Measurements from ENCODE around the gene EIF3B.
"Not testable (repeated sequence)": the region's sequence is repeated elsewhere in the genome, so short reads cannot be mapped to it uniquely, and the experiment has no call there.

Gene EIF3B

DNA sequence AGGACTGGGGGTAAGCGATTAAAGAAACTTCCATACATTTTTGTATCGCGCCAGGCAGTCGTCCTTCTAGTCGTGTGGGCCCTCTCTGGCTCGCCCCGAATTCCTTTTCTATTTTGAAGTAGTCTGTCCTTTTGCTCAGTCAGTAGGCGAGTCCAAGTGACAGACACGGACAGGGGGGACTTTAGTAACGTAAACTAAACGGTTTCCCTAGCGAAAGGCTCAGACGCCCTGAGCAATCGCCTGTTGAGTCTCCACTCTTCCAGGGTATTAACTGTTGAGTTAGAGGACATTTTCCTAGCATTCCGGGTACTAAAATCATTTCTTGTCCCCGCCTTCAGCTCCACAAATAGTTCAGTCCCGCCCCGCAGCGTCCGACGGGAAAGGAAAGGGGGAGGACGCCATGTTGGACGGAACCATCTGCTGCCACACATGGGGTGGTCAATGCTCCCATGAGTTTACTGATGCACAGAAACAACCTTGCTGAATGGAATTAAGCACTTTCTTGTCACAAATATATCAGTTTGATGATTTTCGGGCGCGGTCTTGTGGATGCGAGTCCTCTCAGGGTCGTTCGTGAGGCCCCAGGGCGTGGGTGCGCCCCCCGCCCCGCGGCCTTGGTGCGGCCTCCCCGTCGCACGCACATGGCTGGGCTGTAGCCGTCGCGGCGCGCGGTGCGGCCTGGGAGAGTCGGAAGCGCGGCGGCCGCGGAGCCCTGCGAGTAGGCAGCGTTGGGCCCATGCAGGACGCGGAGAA lies at the start of gene EIF3B:
Gene EIF3B, plus strand, starts transcription at position 642 of the 753 bp plus-strand sequence. Its CDS starts 95 bp downstream, at position 737.
- Histone ChIP-seq H3K4me1 (ENCODE audit: control insufficient read depth, insufficient read depth, low read length) (peaks cover 28% of the 10 kb centered on the region), H3K36me3 (ENCODE audit: control insufficient read depth in 2 of 2, insufficient read depth in 2 of 2, low read length in 2 of 2) (peaks cover 0 to 3% of the 10 kb centered on the region in 2 donors), H3K4me3 (ENCODE audit: low read length in 2 of 2) (peak within 1 kb of the TSS; percentile 78 to 90), H3K9ac (ENCODE audit: low read length in 2 of 2) (peak within 1 kb of the TSS; percentile 97 to 100), H3K27me3 (ENCODE audit: control insufficient read depth in 1 of 2, insufficient read depth in 2 of 2, low read length in 2 of 2) (no peaks in the 10 kb centered on the region), H3K9me3 (ENCODE audit: control insufficient read depth in 2 of 2, low read length in 2 of 2) (no peaks in the 10 kb centered on the region), H3K27ac (ENCODE audit: low read length) (peak within 1 kb of the TSS; percentile 100)

DNA sequence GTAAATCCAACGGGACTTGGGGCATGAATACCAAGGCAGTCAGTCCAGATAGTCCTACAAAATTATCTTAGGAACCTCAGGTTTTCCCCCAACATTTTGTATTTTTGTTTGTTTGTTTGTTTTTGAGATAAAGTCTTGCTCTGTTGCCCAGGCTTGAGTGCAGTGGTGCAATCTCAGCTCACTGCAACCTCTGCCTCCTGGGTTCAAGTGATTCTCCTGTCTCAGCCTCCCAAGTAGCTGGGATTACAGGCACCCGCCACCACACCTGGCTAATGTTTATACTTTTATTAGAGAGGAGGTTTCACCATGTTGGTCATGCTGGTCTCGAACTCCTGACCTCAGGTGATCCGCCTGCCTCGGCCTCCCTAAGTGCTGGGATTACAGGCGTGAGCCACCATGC lies 49.4 kb upstream of the EIF3B start:
- not testable (repeated sequence) for H3K9me3 ChIP-seq (ENCODE audit: control insufficient read depth in 2 of 2, low read length in 2 of 2); H3K4me3 ChIP-seq (ENCODE audit: low read length in 2 of 2); H3K27me3 ChIP-seq (ENCODE audit: control insufficient read depth in 1 of 2, insufficient read depth in 2 of 2, low read length in 2 of 2); H3K27ac ChIP-seq (ENCODE audit: low read length); H3K9ac ChIP-seq (ENCODE audit: low read length in 2 of 2); H3K4me1 ChIP-seq (ENCODE audit: control insufficient read depth, insufficient read depth, low read length); H3K36me3 ChIP-seq (ENCODE audit: control insufficient read depth in 2 of 2, insufficient read depth in 2 of 2, low read length in 2 of 2)

DNA sequence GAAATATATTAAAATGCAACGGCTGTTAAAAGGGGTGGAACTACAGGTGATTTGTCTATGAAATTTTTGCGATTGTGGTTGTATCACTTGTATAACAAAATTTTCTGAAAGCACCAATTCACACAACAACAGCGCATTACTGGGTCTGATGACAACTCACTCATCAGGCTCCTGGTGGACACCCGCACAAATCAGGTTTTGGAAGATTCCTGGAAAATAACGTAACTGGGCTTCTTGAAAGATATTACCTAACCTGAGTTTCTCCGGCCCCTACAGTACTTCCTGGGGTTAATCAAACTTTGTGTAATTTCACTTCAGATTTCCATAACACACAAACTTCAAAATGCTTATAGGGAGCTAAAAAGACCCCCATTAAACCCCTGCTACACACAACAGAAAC lies 47.9 kb upstream of the EIF3B start:
- Histone ChIP-seq H3K27ac (ENCODE audit: low read length) (no peak overlapping the region), H3K4me3 (ENCODE audit: low read length in 2 of 2) (no peak overlapping the region), H3K27me3 (ENCODE audit: control insufficient read depth in 1 of 2, insufficient read depth in 2 of 2, low read length in 2 of 2) (no peaks in the 10 kb centered on the region), H3K9ac (ENCODE audit: low read length in 2 of 2) (no peak overlapping the region), H3K9me3 (ENCODE audit: control insufficient read depth in 2 of 2, low read length in 2 of 2) (no peaks in the 10 kb centered on the region), H3K4me1 (ENCODE audit: control insufficient read depth, insufficient read depth, low read length) (no peaks in the 10 kb centered on the region), H3K36me3 (ENCODE audit: control insufficient read depth in 2 of 2, insufficient read depth in 2 of 2, low read length in 2 of 2) (peaks cover 0 to 2% of the 10 kb centered on the region in 2 donors)

DNA sequence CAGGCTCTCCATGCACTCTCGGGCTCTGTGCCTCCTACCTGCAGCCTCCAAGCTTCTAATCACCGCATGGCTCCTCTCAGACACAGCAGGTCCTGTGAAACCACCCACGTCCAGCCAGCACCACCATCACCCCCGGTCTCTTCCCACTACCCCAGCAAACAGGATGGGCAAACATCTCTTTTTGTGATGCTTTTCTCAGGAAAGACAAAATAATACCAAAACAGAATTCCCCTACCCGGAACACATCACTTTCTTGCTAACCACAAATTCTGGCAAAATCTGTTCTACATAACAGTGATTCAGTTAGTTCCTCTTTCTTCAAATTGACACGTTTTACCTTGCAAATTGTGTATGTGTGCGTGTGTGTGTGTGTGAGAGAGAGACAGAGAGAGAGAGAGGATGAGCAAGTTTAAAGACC lies 46.9 kb upstream of the EIF3B start:
- no peak overlapping the region for H3K9ac ChIP-seq (ENCODE audit: low read length in 2 of 2)
- no peak overlapping the region for H3K27ac ChIP-seq (ENCODE audit: low read length)
- no peaks in the 10 kb centered on the region for H3K9me3 ChIP-seq (ENCODE audit: control insufficient read depth in 2 of 2, low read length in 2 of 2)
- H3K4me3 ChIP-seq (ENCODE audit: low read length in 2 of 2) = no peak overlapping the region
- no peaks in the 10 kb centered on the region for H3K27me3 ChIP-seq (ENCODE audit: control insufficient read depth in 1 of 2, insufficient read depth in 2 of 2, low read length in 2 of 2)
- peaks cover 4% of the 10 kb centered on the region for H3K4me1 ChIP-seq (ENCODE audit: control insufficient read depth, insufficient read depth, low read length)
- H3K36me3 ChIP-seq (ENCODE audit: control insufficient read depth in 2 of 2, insufficient read depth in 2 of 2, low read length in 2 of 2) = peaks cover 0 to 2% of the 10 kb centered on the region in 2 donors

GRCh38 chr7:2309889-2310331 lies 44.7 kb upstream of the EIF3B start:
- H3K9ac ChIP-seq (ENCODE audit: low read length in 2 of 2) = no peak overlapping the region
- no peaks in the 10 kb centered on the region for H3K9me3 ChIP-seq (ENCODE audit: control insufficient read depth in 2 of 2, low read length in 2 of 2)
- H3K27me3 ChIP-seq (ENCODE audit: control insufficient read depth in 1 of 2, insufficient read depth in 2 of 2, low read length in 2 of 2) = no peaks in the 10 kb centered on the region
- no peak overlapping the region for H3K4me3 ChIP-seq (ENCODE audit: low read length in 2 of 2)
- no peak overlapping the region for H3K27ac ChIP-seq (ENCODE audit: low read length)
- H3K4me1 ChIP-seq (ENCODE audit: control insufficient read depth, insufficient read depth, low read length) = peaks cover 12% of the 10 kb centered on the region
- peaks cover 0 to 2% of the 10 kb centered on the region in 2 donors for H3K36me3 ChIP-seq (ENCODE audit: control insufficient read depth in 2 of 2, insufficient read depth in 2 of 2, low read length in 2 of 2)

GRCh38 chr7:2312267-2312929 lies 42.2 kb upstream of the EIF3B start:
- Histone ChIP-seq H3K9ac (ENCODE audit: low read length in 2 of 2) (no peak overlapping the region), H3K36me3 (ENCODE audit: control insufficient read depth in 2 of 2, insufficient read depth in 2 of 2, low read length in 2 of 2) (peaks cover 0 to 2% of the 10 kb centered on the region in 2 donors), H3K27ac (ENCODE audit: low read length) (no peak overlapping the region), H3K27me3 (ENCODE audit: control insufficient read depth in 1 of 2, insufficient read depth in 2 of 2, low read length in 2 of 2) (no peaks in the 10 kb centered on the region), H3K4me3 (ENCODE audit: low read length in 2 of 2) (no peak overlapping the region), H3K4me1 (ENCODE audit: control insufficient read depth, insufficient read depth, low read length) (peaks cover 12% of the 10 kb centered on the region), H3K9me3 (ENCODE audit: control insufficient read depth in 2 of 2, low read length in 2 of 2) (no peaks in the 10 kb centered on the region)

DNA sequence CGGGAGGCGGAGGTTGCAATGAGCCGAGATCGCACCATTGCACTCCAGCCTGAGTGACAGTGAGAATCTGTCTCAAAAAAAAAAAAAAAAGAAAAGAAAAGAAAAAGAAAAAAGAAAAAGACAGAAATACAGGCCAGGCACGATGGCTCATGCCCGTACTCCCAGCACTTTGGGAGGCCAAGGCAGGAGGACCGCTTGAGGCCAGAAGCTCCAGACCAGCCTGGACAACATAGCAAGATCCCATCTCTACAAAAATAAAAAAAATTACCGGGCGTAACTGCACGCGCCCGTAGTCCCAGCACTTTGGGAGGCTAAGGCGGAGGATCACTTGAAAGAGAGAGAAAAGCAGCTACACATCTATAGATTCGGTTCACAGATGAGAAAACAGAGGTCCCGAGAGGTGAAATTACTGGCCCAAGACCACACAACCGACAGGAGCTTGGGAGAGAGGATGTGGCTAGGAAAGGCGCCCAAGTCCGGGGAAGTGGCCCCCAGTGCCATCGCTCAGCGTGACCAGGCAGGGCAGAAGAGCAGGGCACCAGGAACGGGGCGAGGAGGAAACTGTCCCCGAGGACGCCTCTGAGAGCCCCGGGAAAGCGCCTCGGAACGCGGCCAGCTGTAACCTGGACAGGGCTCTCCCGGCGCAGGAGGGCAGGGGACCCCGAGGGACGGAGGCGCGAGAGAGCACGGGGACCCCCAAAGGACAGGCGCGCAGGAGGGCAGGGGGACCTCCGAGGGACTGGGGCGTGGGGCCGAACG lies 41.0 kb upstream of the EIF3B start:
- H3K9me3 ChIP-seq (ENCODE audit: control insufficient read depth in 2 of 2, low read length in 2 of 2) = no peaks in the 10 kb centered on the region
- H3K4me1 ChIP-seq (ENCODE audit: control insufficient read depth, insufficient read depth, low read length) = peaks cover 12% of the 10 kb centered on the region
- H3K27me3 ChIP-seq (ENCODE audit: control insufficient read depth in 1 of 2, insufficient read depth in 2 of 2, low read length in 2 of 2) = no peaks in the 10 kb centered on the region
- H3K27ac ChIP-seq (ENCODE audit: low read length) = no peak overlapping the region
- peak overlapping the region; percentile 71 to 80 for H3K9ac ChIP-seq (ENCODE audit: low read length in 2 of 2)
- peaks cover 0 to 2% of the 10 kb centered on the region in 2 donors for H3K36me3 ChIP-seq (ENCODE audit: control insufficient read depth in 2 of 2, insufficient read depth in 2 of 2, low read length in 2 of 2)
- peak overlapping the region; percentile 84 for H3K4me3 ChIP-seq (ENCODE audit: low read length in 2 of 2)

DNA sequence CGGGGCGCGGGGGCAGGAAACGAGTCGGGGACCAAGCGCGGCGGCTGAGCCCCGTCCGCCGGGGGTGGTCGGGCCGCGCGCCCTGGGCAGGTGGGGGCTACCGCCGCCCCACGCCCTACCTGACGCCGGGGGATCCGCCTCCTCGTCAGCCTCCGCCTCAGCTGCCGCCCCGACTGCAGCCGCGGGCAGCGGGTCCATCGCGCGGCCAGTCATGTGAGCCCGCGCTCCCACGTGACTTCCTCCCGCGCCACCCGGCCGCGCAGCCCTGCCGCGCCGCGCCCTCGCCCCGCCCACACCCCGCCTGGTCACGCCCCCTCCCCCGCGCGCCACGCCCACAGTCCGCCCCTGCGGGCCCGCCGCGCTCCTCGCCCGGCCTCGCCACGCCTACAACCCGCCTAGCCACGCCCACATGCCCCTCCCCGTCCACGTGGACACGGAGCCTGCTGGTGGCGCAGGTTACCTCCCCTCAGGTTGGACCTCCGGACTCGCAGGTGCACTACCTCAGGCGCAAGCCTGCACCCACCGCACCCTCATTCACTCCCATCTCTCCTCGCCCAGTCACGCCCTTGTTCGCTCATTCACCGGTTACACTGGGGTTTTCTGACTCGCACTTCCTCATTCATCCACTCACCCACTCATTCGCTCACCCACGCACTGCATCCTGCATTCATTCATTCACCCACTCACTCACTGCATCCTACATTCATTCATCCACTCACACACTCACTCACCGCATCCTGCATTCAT lies 40.2 kb upstream of the EIF3B start, which contains the start of gene SNX8:
Gene SNX8, minus strand, starts transcription at position 233 of the 747 bp plus-strand sequence. Its CDS starts 20 bp downstream, at position 213.
- Histone ChIP-seq H3K27me3 (ENCODE audit: control insufficient read depth in 1 of 2, insufficient read depth in 2 of 2, low read length in 2 of 2) (no peaks in the 10 kb centered on the region), H3K36me3 (ENCODE audit: control insufficient read depth in 2 of 2, insufficient read depth in 2 of 2, low read length in 2 of 2) (peaks cover 0 to 2% of the 10 kb centered on the region in 2 donors), H3K27ac (ENCODE audit: low read length) (no peak within 1 kb of the TSS), H3K4me1 (ENCODE audit: control insufficient read depth, insufficient read depth, low read length) (peaks cover 12% of the 10 kb centered on the region), H3K9ac (ENCODE audit: low read length in 2 of 2) (peak within 1 kb of the TSS; percentile 71 to 80), H3K4me3 (ENCODE audit: low read length in 2 of 2) (peak within 1 kb of the TSS; percentile 84), H3K9me3 (ENCODE audit: control insufficient read depth in 2 of 2, low read length in 2 of 2) (no peaks in the 10 kb centered on the region)

DNA sequence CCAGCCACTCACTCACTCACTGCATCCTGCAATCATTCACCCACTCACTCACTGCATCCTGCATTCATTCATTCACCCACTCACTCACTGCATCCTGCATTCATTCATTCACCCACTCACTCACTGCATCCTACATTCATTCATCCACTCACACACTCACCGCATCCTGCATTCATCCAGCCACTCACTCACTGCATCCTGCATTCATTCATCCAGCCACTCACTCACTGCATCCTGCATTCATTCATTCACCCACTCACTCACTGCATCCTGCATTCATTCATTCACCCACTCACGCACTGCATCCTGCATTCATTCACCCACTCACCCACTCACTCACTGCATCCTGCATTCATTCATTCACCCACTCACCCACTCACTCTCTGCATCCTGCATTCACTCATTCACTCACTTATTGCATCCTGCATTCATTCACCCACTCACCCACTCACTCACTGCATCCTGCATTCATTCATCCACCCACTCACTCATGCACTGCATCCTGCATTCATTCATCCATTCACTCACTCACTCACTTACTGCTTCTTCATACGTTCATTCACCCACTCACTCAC lies 39.6 kb upstream of the EIF3B start:
- not testable (repeated sequence) for H3K27me3 ChIP-seq (ENCODE audit: control insufficient read depth in 1 of 2, insufficient read depth in 2 of 2, low read length in 2 of 2); H3K36me3 ChIP-seq (ENCODE audit: control insufficient read depth in 2 of 2, insufficient read depth in 2 of 2, low read length in 2 of 2); H3K9me3 ChIP-seq (ENCODE audit: control insufficient read depth in 2 of 2, low read length in 2 of 2); H3K27ac ChIP-seq (ENCODE audit: low read length); H3K9ac ChIP-seq (ENCODE audit: low read length in 2 of 2)
- peak overlapping the region; percentile 81 to 84 for H3K4me3 ChIP-seq (ENCODE audit: low read length in 2 of 2)
- peaks cover 12% of the 10 kb centered on the region for H3K4me1 ChIP-seq (ENCODE audit: control insufficient read depth, insufficient read depth, low read length)

DNA sequence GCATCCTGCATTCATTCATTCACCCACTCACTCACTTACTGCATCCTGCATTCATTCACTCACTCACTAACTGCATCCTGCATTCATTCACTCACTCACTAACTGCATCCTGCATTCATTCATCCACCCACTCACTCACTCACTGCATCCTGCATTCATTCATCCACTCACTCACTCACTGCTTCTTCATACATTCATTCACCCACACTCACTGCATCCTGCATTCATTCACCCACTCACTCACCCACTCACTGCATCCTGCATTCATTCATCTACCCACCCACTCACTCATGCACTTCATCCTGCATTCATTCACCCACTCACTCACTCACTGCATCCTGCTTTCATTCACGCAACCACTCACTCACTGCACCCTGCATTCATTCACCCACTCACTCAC lies 38.8 kb upstream of the EIF3B start:
- H3K9me3 ChIP-seq (ENCODE audit: control insufficient read depth in 2 of 2, low read length in 2 of 2) = no peaks in the 10 kb centered on the region
- H3K4me1 ChIP-seq (ENCODE audit: control insufficient read depth, insufficient read depth, low read length) = peaks cover 12% of the 10 kb centered on the region
- H3K9ac ChIP-seq (ENCODE audit: low read length in 2 of 2) = no peak overlapping the region
- H3K4me3 ChIP-seq (ENCODE audit: low read length in 2 of 2) = no peak overlapping the region
- H3K27ac ChIP-seq (ENCODE audit: low read length) = no peak overlapping the region
- no peaks in the 10 kb centered on the region for H3K27me3 ChIP-seq (ENCODE audit: control insufficient read depth in 1 of 2, insufficient read depth in 2 of 2, low read length in 2 of 2)
- H3K36me3 ChIP-seq (ENCODE audit: control insufficient read depth in 2 of 2, insufficient read depth in 2 of 2, low read length in 2 of 2) = no peaks in the 10 kb centered on the region
